GM18517 (cell line): ENCODE data around the gene TAF1C.

ENCODE experiments used
- ATAC-seq: cut with Tn5 transposase; IDR thresholded peaks from one replicate; pipeline ENCODE4 v1.9.1; 2021; ENCODE audit warnings: mild to moderate bottlenecking, moderate library complexity; ENCODE audit not compliant: unreplicated experiment

Gene TAF1C

DNA sequence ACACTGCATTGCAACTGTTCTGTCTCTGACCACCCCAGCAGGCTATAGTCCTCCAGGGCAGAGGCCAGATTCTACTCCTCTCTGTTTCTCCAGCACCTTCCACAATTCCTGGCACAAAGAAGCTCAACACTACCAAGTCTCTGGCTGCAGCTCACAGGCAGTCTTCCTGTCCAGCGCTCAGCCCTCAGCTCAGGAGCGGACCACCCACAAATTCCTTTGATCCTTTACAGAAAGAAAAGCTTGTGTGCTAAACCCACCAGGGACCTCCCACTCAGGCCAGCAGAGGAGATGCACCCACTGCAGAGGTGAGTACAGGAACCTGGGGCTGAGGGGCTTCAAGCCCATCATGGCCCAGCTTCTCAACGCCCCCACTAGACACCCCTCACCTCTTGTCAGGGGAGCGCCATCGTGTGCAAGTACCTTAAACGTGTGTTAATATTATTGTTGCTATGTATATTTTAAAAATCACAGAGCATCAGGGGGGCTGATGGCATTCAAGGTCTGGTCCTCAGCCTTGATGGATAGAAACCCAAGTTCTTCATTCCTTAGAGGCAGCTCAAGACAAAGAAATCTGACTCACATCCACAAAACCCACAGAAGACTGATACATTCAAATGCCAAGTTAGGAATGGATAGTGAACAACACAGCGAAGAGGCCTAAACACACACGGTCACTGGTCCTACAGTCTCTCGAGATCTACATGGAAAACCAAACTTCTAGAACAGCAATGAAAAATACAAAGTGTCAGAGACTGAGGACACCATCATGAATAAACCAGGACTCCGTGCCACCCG, 50.3 kb downstream of the TAF1C start:
- no peak for ATAC-seq

DNA sequence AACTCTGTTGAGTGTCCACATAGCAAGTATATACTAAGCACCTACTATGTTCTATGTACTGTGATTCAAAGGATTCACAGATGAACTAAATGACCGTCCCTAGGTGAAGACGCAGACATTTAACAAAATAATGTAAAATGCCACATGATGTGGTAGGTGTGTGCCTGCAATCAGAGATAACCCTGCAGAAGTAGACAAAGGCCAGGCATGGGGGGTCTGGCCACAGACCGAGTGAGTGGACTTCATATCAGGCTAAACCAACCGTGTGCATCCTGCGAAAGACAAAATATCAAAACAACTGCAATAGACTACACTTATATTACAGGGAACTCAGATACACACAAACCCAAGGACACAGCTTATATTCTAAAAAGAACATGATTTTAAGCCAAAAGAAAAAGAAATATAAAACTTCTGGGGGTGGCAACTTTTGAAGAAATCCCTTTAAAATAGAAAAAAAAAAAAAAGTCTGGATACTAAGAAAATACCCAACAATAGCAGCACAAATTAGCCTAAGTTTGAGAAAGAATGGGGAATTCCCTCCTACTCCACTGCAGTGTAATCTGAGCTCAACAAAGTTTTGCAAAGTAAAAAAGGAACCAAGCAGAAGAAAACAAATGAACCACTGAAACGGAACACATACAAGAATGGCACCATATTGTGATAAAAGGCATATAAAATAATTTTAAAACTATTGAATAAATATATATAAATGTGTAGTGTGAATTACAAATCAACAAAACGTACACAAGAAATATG, 54.2 kb downstream of the TAF1C start:
- ATAC-seq = no peak

DNA sequence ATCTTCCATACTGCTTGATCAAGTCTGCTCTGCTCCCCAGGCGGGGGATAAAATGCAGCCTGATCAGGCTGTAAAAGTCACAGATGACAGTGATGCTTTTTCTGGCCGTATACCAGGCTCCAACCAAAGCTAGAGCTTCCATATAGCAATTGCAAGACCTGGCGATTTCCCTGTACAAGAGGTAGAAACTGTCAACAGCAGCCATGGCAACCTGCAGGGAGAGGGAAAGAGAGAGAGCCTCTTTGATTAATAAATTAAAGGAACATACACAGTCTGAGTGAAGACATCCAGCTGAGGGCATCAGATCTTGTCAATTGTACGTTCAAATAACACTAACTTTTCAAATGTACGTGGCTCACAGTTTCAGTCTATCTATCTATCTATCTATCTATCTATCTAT, 55.7 kb downstream of the TAF1C start:
- no peak for ATAC-seq
